WTC11 (cell line): ENCODE measurements around the gene SPNS1. TPM values are rescaled to one million over a fixed set of nuclear protein-coding genes. Genes with fewer than 3 reads are reported as not detected.

Source experiments
- ATAC-seq: fragments of 200-7000 bp; cut with Tn5 transposase; 2 replicates; pipeline ENCODE4 v1.10.0; 2021; ENCODE audit warnings: mild to moderate bottlenecking, moderate library complexity
- CTCF ChIA-PET: fragments of 300-600 bp; sonication (Branson Sonifier 250); formaldehyde crosslinking; loops from one replicate; lab custom pipeline; 2021; ENCODE audit warnings: antibody characterized with exemption; lab: Charles Lee
- POLR2A ChIA-PET: fragments of 350-600 bp; sonication (Branson Sonifier 250); formaldehyde crosslinking; loops from one replicate; lab custom pipeline; 2021; ENCODE audit warnings: antibody characterized with exemption; lab: Charles Lee
- DNase-seq: peaks from one replicate; pipeline ENCODE4 v3.0.0; 2021; ENCODE audit warnings: low spot score
- H3K27ac Mint-ChIP-seq: 2 replicates; pipeline ENCODE4 v1.8.0; 2021; ENCODE audit warnings: mixed read lengths
- H3K27me3 Mint-ChIP-seq: 2 replicates; pipeline ENCODE4 v1.8.0; 2021; ENCODE audit warnings: low read depth, mild to moderate bottlenecking, moderate library complexity, mixed read lengths
- H3K36me3 Mint-ChIP-seq: 2 replicates; pipeline ENCODE4 v1.8.0; 2021; ENCODE audit warnings: mixed read lengths
- H3K4me1 Mint-ChIP-seq: 2 replicates; pipeline ENCODE4 v1.8.0; 2022; ENCODE audit warnings: mixed read lengths
- H3K4me3 Mint-ChIP-seq: 2 replicates; pipeline ENCODE4 v1.8.0; 2021; ENCODE audit warnings: mild to moderate bottlenecking, moderate library complexity, mixed read lengths
- H3K9me3 Mint-ChIP-seq: 2 replicates; pipeline ENCODE4 v1.8.0; 2021; ENCODE audit warnings: mixed read lengths
- CBFB ChIP-seq: sonication (generic); formaldehyde crosslinking; IDR thresholded peaks from 2 replicates; pipeline ENCODE4 v1.8.1; 2022; ENCODE audit warnings: mild to moderate bottlenecking, low read depth, missing genetic modification reagents
- CREM ChIP-seq: sonication (generic); formaldehyde crosslinking; IDR thresholded peaks from 2 replicates; pipeline ENCODE4 v1.8.1; 2022; ENCODE audit warnings: mild to moderate bottlenecking, missing genetic modification reagents, moderate library complexity
- E2F5 ChIP-seq: sonication (generic); formaldehyde crosslinking; IDR thresholded peaks from 2 replicates; pipeline ENCODE4 v1.8.1; 2022; ENCODE audit warnings: mild to moderate bottlenecking, moderate library complexity, missing genetic modification reagents
- ESRRA ChIP-seq: sonication (generic); formaldehyde crosslinking; IDR thresholded peaks from 2 replicates; pipeline ENCODE4 v1.8.1; 2022; ENCODE audit warnings: mild to moderate bottlenecking, missing genetic modification reagents, borderline replicate concordance
- FOXJ3 ChIP-seq: sonication (generic); formaldehyde crosslinking; IDR thresholded peaks from 2 replicates; pipeline ENCODE4 v1.9.0; 2021; ENCODE audit warnings: missing genetic modification reagents, mild to moderate bottlenecking, borderline replicate concordance
- FOXP1 ChIP-seq: sonication (generic); formaldehyde crosslinking; IDR thresholded peaks from 2 replicates; pipeline ENCODE4 v1.8.0; 2022; ENCODE audit warnings: missing genetic modification reagents, mild to moderate bottlenecking, moderate library complexity, borderline replicate concordance
- JUN ChIP-seq: sonication (generic); formaldehyde crosslinking; IDR thresholded peaks from 2 replicates; pipeline ENCODE4 v1.8.0; 2023; ENCODE audit warnings: mild to moderate bottlenecking, missing genetic modification reagents
- MLX ChIP-seq: sonication (generic); formaldehyde crosslinking; IDR thresholded peaks from 2 replicates; pipeline ENCODE4 v1.8.1; 2023; ENCODE audit warnings: mild to moderate bottlenecking, missing genetic modification reagents, moderate library complexity
- MYBL2 ChIP-seq: sonication (generic); formaldehyde crosslinking; IDR thresholded peaks from 2 replicates; pipeline ENCODE4 v1.8.1; 2023; ENCODE audit warnings: mild to moderate bottlenecking, moderate library complexity, missing genetic modification reagents
- NFATC4 ChIP-seq: fragments of 250-450 bp; sonication (Bioruptor Pico); IDR thresholded peaks from 2 replicates; pipeline ENCODE4 v1.9.0; 2021; ENCODE audit warnings: mild to moderate bottlenecking
- NR1H2 ChIP-seq: sonication (generic); formaldehyde crosslinking; IDR thresholded peaks from 2 replicates; pipeline ENCODE4 v1.9.0; 2021; ENCODE audit warnings: mild to moderate bottlenecking, moderate library complexity, missing genetic modification reagents
- NR2C2 ChIP-seq: sonication (generic); formaldehyde crosslinking; IDR thresholded peaks from 2 replicates; pipeline ENCODE4 v1.8.0; 2022; ENCODE audit warnings: mild to moderate bottlenecking, missing genetic modification reagents
- RORB ChIP-seq: fragments of 250-450 bp; sonication (Bioruptor Pico); IDR thresholded peaks from 2 replicates; pipeline ENCODE4 v1.9.0; 2021; ENCODE audit warnings: mild to moderate bottlenecking
- ZNF219 ChIP-seq: sonication (generic); formaldehyde crosslinking; IDR thresholded peaks from 2 replicates; pipeline ENCODE4 v1.8.0; 2023; ENCODE audit warnings: missing genetic modification reagents, mild to moderate bottlenecking, borderline replicate concordance
- ZNF532 ChIP-seq: fragments of 250-450 bp; sonication (Bioruptor Pico); IDR thresholded peaks from 2 replicates; pipeline ENCODE4 v1.9.0; 2021; ENCODE audit warnings: mild to moderate bottlenecking, borderline replicate concordance
- total RNA-seq: library from RNA; stranded (reverse); gene quantifications from 3 replicates; pipeline ENCODE4 v1.2.3, GENCODE V29; 2021
- TF ChIP-seq, protein P1 (sequence below): sonication (generic); formaldehyde crosslinking; IDR thresholded peaks from 2 replicates; pipeline ENCODE4 v1.8.0; 2022; ENCODE audit warnings: mild to moderate bottlenecking, missing genetic modification reagents
- TF ChIP-seq, protein P2 (sequence below): sonication (generic); formaldehyde crosslinking; IDR thresholded peaks from 2 replicates; pipeline ENCODE4 v1.8.1; 2022; ENCODE audit warnings: mild to moderate bottlenecking, missing genetic modification reagents, moderate library complexity, borderline replicate concordance
- TF ChIP-seq, protein P3 (sequence below): sonication (generic); formaldehyde crosslinking; conservative IDR thresholded peaks from 2 replicates; pipeline ENCODE4 v1.8.1; 2023; ENCODE audit warnings: mild to moderate bottlenecking, low read depth, missing genetic modification reagents, moderate library complexity

SPNS1 gene
- total RNA-seq, 1 experiment from 2014 or later = 64.4 TPM

- TF ChIP-seq, protein P1, sequence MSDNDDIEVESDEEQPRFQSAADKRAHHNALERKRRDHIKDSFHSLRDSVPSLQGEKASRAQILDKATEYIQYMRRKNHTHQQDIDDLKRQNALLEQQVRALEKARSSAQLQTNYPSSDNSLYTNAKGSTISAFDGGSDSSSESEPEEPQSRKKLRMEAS = no peak
- TF ChIP-seq FOXP1 = no peak
- no peak for TF ChIP-seq ZNF532 (CRISPR knock-in tag)
Observed at GRCh38 chr16:29011851-29012250, 37.3 kb downstream of the SPNS1 start (continued).

DNA sequence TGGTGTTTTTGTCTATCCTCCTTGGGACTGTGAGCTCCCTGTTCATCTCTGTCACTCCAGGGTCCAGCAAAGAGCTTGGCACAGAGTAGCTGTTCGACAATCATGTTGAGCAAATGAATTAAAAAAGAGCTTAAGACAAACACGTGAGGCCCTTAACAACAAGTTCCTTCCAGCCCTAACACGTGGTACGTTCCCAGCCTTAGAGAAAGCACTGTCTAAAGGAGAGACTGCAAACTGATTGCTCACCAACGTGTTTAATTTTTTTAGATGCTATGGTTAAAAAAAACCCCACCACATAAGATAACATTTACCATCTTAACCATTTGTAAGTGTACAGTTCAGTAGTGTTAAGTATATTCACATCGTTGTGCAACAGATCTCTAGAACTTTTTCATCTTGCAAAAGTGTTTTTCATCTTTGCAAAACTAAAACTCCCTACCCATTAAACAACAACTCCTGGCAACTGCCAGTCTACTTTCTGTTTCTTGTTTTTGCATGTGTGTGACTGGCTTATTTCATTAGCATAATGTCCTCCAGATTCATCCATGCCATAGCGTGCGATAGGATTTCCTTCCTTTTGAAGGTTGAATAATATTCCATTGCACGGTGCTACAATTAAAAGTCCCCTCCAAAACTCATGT is 38.5 kb downstream of the SPNS1 start:
- no peak overlapping the region for H3K4me3 Mint-ChIP-seq
- no peaks in the 10 kb centered on the region for H3K27me3 Mint-ChIP-seq
- H3K27ac Mint-ChIP-seq = no peak overlapping the region
- TF ChIP-seq CBFB (no peak), NFATC4 (no peak), FOXJ3 (no peak), RORB (CRISPR knock-in tag) (no peak), ZNF532 (CRISPR knock-in tag) (no peak), ESRRA (CRISPR knock-in tag) (no peak), NR2C2 (no peak), ZNF219 (no peak), MLX (CRISPR knock-in tag) (no peak), JUN (CRISPR knock-in tag) (no peak), NR1H2 (no peak)
- POLR2A ChIA-PET = no interaction called here
- no peak for ATAC-seq
- H3K9me3 Mint-ChIP-seq = no peaks in the 10 kb centered on the region
- H3K36me3 Mint-ChIP-seq = no peaks in the 10 kb centered on the region
- DNase-seq = no peak
- H3K4me1 Mint-ChIP-seq = no peaks in the 10 kb centered on the region
- CTCF ChIA-PET = interaction anchor here (0.9 kb wide), 1 partner anchor 32 kb away, joined by 5 read pairs; no protein-coding TSS in a partner anchor

DNA sequence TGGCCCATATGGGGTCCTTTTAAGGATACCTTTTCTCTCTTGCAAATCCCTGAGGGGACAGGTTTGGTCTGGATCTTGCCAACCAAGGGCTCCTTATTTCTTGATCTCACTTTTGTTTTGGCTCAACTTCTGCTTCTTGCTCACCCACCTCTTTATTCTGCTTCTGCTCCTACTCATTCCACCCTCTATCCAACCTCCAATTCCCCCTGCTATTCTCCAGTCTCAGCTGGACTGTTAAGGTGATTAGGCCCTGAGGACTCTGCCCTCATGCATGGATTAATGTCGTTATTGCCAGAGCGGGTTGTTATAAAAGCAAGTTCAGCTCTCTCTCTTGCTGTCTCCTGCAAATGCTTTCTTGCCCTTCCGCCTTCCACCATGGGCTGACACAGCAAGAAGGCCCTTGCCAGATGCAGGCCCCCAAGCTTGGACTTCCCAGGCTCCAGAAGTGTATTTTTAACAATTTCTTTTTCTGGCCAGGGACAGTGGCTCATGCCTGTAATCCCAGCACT is 40.0 kb downstream of the SPNS1 start:
- H3K27ac Mint-ChIP-seq = no peak overlapping the region
- no peaks in the 10 kb centered on the region for H3K36me3 Mint-ChIP-seq
- ATAC-seq (no peak), DNase-seq (no peak)
- H3K27me3 Mint-ChIP-seq = no peaks in the 10 kb centered on the region
- H3K9me3 Mint-ChIP-seq = no peaks in the 10 kb centered on the region
- no peaks in the 10 kb centered on the region for H3K4me1 Mint-ChIP-seq
- no peak overlapping the region for H3K4me3 Mint-ChIP-seq
- CTCF ChIA-PET = interaction anchor here (0.7 kb wide), 1 partner anchor 979 kb away, joined by 4 read pairs; no protein-coding TSS in a partner anchor
- POLR2A ChIA-PET = no interaction called here
- TF ChIP-seq, protein P2, sequence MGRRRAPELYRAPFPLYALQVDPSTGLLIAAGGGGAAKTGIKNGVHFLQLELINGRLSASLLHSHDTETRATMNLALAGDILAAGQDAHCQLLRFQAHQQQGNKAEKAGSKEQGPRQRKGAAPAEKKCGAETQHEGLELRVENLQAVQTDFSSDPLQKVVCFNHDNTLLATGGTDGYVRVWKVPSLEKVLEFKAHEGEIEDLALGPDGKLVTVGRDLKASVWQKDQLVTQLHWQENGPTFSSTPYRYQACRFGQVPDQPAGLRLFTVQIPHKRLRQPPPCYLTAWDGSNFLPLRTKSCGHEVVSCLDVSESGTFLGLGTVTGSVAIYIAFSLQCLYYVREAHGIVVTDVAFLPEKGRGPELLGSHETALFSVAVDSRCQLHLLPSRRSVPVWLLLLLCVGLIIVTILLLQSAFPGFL (CRISPR knock-in tag) = no peak
- TF ChIP-seq CREM (no peak), NR1H2 (no peak), E2F5 (CRISPR knock-in tag) (no peak), MYBL2 (CRISPR knock-in tag) (no peak)
- TF ChIP-seq, protein P3, sequence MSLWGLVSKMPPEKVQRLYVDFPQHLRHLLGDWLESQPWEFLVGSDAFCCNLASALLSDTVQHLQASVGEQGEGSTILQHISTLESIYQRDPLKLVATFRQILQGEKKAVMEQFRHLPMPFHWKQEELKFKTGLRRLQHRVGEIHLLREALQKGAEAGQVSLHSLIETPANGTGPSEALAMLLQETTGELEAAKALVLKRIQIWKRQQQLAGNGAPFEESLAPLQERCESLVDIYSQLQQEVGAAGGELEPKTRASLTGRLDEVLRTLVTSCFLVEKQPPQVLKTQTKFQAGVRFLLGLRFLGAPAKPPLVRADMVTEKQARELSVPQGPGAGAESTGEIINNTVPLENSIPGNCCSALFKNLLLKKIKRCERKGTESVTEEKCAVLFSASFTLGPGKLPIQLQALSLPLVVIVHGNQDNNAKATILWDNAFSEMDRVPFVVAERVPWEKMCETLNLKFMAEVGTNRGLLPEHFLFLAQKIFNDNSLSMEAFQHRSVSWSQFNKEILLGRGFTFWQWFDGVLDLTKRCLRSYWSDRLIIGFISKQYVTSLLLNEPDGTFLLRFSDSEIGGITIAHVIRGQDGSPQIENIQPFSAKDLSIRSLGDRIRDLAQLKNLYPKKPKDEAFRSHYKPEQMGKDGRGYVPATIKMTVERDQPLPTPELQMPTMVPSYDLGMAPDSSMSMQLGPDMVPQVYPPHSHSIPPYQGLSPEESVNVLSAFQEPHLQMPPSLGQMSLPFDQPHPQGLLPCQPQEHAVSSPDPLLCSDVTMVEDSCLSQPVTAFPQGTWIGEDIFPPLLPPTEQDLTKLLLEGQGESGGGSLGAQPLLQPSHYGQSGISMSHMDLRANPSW (CRISPR knock-in tag) = no peak
